ENCODE measurements around the gene PLK3.

PLK3 gene

DNA sequence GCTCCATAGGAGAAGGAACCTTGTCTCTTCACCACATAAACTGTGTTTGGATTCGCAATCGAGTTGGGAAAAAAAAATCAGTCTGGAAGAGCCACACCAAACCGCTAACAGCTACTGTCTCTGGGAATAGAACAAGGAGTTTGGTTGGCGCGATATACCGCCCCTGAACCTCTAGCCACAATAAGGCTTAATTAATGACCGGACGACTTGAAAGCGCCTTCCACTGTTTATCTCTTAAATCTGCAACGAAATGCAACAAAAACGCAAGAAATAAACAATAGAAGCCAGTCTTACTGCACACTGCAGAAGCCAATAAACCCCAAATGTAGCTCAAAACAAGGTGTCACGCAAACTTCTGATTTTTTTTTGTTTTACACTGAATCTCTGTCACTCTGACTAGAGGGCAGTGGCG lies 19.0 kb downstream of the PLK3 start:
- no peaks in the 10 kb centered on the region for H3K9me3 ChIP-seq (ENCODE audit: insufficient read depth, low read length)
- peak overlapping the region; percentile 100 for H3K4me2 ChIP-seq (ENCODE audit: low read length)
- H3K27ac ChIP-seq (ENCODE audit: low read length), result peak overlapping the region; percentile 100
- TF ChIP-seq, protein P1, sequence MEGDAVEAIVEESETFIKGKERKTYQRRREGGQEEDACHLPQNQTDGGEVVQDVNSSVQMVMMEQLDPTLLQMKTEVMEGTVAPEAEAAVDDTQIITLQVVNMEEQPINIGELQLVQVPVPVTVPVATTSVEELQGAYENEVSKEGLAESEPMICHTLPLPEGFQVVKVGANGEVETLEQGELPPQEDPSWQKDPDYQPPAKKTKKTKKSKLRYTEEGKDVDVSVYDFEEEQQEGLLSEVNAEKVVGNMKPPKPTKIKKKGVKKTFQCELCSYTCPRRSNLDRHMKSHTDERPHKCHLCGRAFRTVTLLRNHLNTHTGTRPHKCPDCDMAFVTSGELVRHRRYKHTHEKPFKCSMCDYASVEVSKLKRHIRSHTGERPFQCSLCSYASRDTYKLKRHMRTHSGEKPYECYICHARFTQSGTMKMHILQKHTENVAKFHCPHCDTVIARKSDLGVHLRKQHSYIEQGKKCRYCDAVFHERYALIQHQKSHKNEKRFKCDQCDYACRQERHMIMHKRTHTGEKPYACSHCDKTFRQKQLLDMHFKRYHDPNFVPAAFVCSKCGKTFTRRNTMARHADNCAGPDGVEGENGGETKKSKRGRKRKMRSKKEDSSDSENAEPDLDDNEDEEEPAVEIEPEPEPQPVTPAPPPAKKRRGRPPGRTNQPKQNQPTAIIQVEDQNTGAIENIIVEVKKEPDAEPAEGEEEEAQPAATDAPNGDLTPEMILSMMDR (IDR thresholded peaks at IDR 0.05; ENCODE audit: low read depth, low read length), result no peak; the same call in 1 of the 2 replicates
- no peak for TF ChIP-seq EZH2phosphoT487 (IDR thresholded peaks at IDR 0.05; ENCODE audit: low read depth)
- H3K36me3 ChIP-seq (replicated peaks; ENCODE audit: low read depth, low read length), result peaks cover 22% of the 10 kb centered on the region
- peaks cover 19% of the 10 kb centered on the region for H3K4me1 ChIP-seq (ENCODE audit: low read length)
- H3K4me3 ChIP-seq (ENCODE audit: low read length), result peak overlapping the region; percentile 97
- H3K79me2 ChIP-seq (ENCODE audit: low read length), result no peaks in the 10 kb centered on the region
- 0 out of 2 replicates have a peak overlapping the region, but pooled peaks have one; percentile 31 for H2AFZ ChIP-seq (ENCODE audit: low read depth, low read length)
- peak overlapping the region; percentile 98 for H3K9ac ChIP-seq (ENCODE audit: low read length)
- H3K27me3 ChIP-seq (ENCODE audit: low read depth, low read length), result no peaks in the 10 kb centered on the region
- H4K20me1 ChIP-seq (ENCODE audit: insufficient read depth, low read length), result no peaks in the 10 kb centered on the region

GRCh38 chr1:44819608-44820327 lies 19.6 kb downstream of the PLK3 start:
- H3K4me1 ChIP-seq (ENCODE audit: low read length), result peaks cover 19% of the 10 kb centered on the region
- no peaks in the 10 kb centered on the region for H3K79me2 ChIP-seq (ENCODE audit: low read length)
- peaks cover 22% of the 10 kb centered on the region for H3K36me3 ChIP-seq (replicated peaks; ENCODE audit: low read depth, low read length)
- peak overlapping the region; percentile 97 for H3K4me3 ChIP-seq (ENCODE audit: low read length)
- no peak for TF ChIP-seq EZH2phosphoT487 (IDR thresholded peaks at IDR 0.05; ENCODE audit: low read depth)
- TF ChIP-seq, protein P1 (IDR thresholded peaks at IDR 0.05; ENCODE audit: low read depth, low read length), result peak; percentile 15; the same call in 1 of the 2 replicates
- H2AFZ ChIP-seq (ENCODE audit: low read depth, low read length), result peak overlapping the region; percentile 83; the same call in 1 of the 2 replicates
- no peaks in the 10 kb centered on the region for H4K20me1 ChIP-seq (ENCODE audit: insufficient read depth, low read length)
- H3K4me2 ChIP-seq (ENCODE audit: low read length), result peak overlapping the region; percentile 100
- no peaks in the 10 kb centered on the region for H3K27me3 ChIP-seq (ENCODE audit: low read depth, low read length)
- H3K27ac ChIP-seq (ENCODE audit: low read length), result peak overlapping the region; percentile 100
- no peaks in the 10 kb centered on the region for H3K9me3 ChIP-seq (ENCODE audit: insufficient read depth, low read length)
- H3K9ac ChIP-seq (ENCODE audit: low read length), result peak overlapping the region; percentile 98

- Histone ChIP-seq H3K27me3 (ENCODE audit: low read depth, low read length) (no peaks in the 10 kb centered on the region), H2AFZ (ENCODE audit: low read depth, low read length) (peak overlapping the region; percentile 83; the same call in 1 of the 2 replicates), H3K79me2 (ENCODE audit: low read length) (no peaks in the 10 kb centered on the region), H3K4me3 (ENCODE audit: low read length) (peak overlapping the region; percentile 97), H3K4me2 (ENCODE audit: low read length) (peak overlapping the region; percentile 100), H3K9me3 (ENCODE audit: insufficient read depth, low read length) (no peaks in the 10 kb centered on the region), H3K36me3 (replicated peaks; ENCODE audit: low read depth, low read length) (peaks cover 17% of the 10 kb centered on the region), H3K9ac (ENCODE audit: low read length) (peak overlapping the region; percentile 98), H3K4me1 (ENCODE audit: low read length) (peaks cover 19% of the 10 kb centered on the region), H3K27ac (ENCODE audit: low read length) (peak overlapping the region; percentile 100), H4K20me1 (ENCODE audit: insufficient read depth, low read length) (no peaks in the 10 kb centered on the region)
- TF ChIP-seq, protein P1 (IDR thresholded peaks at IDR 0.05; ENCODE audit: low read depth, low read length), result no peak; the same call in 1 of the 2 replicates
- no peak for TF ChIP-seq EZH2phosphoT487 (IDR thresholded peaks at IDR 0.05; ENCODE audit: low read depth)
These were observed 20.4 kb downstream of the PLK3 start for GRCh38 chr1:44820328-44821239.
